ENCODE results near the gene DYNC1I1. TPM values are rescaled to one million over a fixed set of nuclear protein-coding genes. Genes with fewer than 3 reads are reported as not detected.

DYNC1I1 gene
- total and polyA plus RNA-seq, 2 of the 4 experiments (the other 2 are of a cell fraction): under 0.01 to 0.15 TPM

GRCh38 chr7:95805909-95806308, 33.6 kb downstream of the DYNC1I1 start:
- CTCF ChIA-PET: no interaction called here
- Histone ChIP-seq H3K18ac (ENCODE audit: low read depth, low read length) (no peak overlapping the region), H2AFZ (replicated peaks; ENCODE audit: low read length, poor library complexity) (no peak overlapping the region), H3K4me2 (ENCODE audit: low read depth, low read length) (no peak overlapping the region), H4K91ac (ENCODE audit: insufficient read depth, low read depth, low read length) (no peak overlapping the region), H3K4ac (ENCODE audit: low read depth, low read length) (no peak overlapping the region), H2BK5ac (ENCODE audit: low read depth, low read length, poor library complexity, severe bottlenecking) (no peak overlapping the region), H4K8ac (ENCODE audit: low read depth in 2 of 2, low read length in 2 of 2) (no peak overlapping the region), H4K20me1 (ENCODE audit: insufficient read depth, low read length) (no peaks in the 10 kb centered on the region), H3K56ac (ENCODE audit: extremely low read depth, insufficient read depth, low read length) (no peak overlapping the region), H2BK20ac (ENCODE audit: low read depth, low read length) (no peak overlapping the region), H3K9me3 (ENCODE audit: control insufficient read depth, insufficient read depth, low read length) (no peaks in the 10 kb centered on the region), H2BK15ac (ENCODE audit: low read depth, low read length) (no peak overlapping the region), H3K14ac (replicated peaks; ENCODE audit: low read depth, low read length) (no peak overlapping the region), H3K4me3 (ENCODE audit: insufficient read depth, low read depth, low read length) (no peak overlapping the region), H4K5ac (ENCODE audit: low read depth, low read length) (no peak overlapping the region), H3K23ac (ENCODE audit: low read depth, low read length) (no peak overlapping the region), H2AK5ac (ENCODE audit: low read depth, low read length) (no peak overlapping the region), H3K27me3 (ENCODE audit: control insufficient read depth, insufficient read depth, low read length) (no peaks in the 10 kb centered on the region), H3K9me1 (ENCODE audit: insufficient read depth, low read length) (no peaks in the 10 kb centered on the region), H3K79me1 (ENCODE audit: low read depth in 1 of 2, low read length in 2 of 2) (no peaks in the 10 kb centered on the region), H3K9ac (ENCODE audit: low read depth, low read length) (no peak overlapping the region), H3K36me3 (ENCODE audit: control insufficient read depth, insufficient read depth, low read length) (no peaks in the 10 kb centered on the region), H3K4me1 (ENCODE audit: control insufficient read depth, insufficient read depth, low read length) (no peaks in the 10 kb centered on the region), H2BK120ac (ENCODE audit: low read depth, low read length) (no peak overlapping the region), H3K27ac (ENCODE audit: insufficient read depth, low read length) (no peak overlapping the region), H2AK9ac (replicated peaks; ENCODE audit: low read depth, low read length, poor library complexity) (no peak overlapping the region)
- intact Hi-C loops (cut with micrococcal nuclease) (no loop called here), dilution Hi-C loops (cut with HindIII; ENCODE audit: low sequenced_read_pairs, unreplicated experiment) (no loop called here), in situ Hi-C loops (cut with MboI; ENCODE audit: low sequenced_read_pairs) (no loop called here)
- BruUV-seq (replicated peaks): no TSS peak
- no peak for TF ChIP-seq CHD1 (IDR thresholded peaks at IDR 0.05; ENCODE audit: low read depth, low read length)
- TF ChIP-seq NFE2L2 (IDR thresholded peaks at IDR 0.05; ENCODE audit: low read depth, low read length): no peak
- TF ChIP-seq MAZ (IDR thresholded peaks at IDR 0.05; ENCODE audit: borderline replicate concordance, low read depth, low read length): no peak
- no peak for DNase-seq
- no peak for ATAC-seq (ENCODE audit: low read depth)
- WGBS, 2 experiments (ENCODE audit: extremely low coverage in 2 of 2, insufficient read length in 1 of 2): no CpG with 5 or more reads among the region's 1 CpG
- POLR2A ChIA-PET (ENCODE audit: unreplicated experiment): no interaction called here
